Activated CD4-positive, alpha-beta T cell treated with anti-CD3 and anti-CD28 coated beads for 24 hours (primary cell): ENCODE data around the gene TEX55.
"Not testable (repeated sequence)": the region's sequence is repeated elsewhere in the genome, so short reads cannot be mapped to it uniquely, and the experiment has no call there.

Experiments used
- DNase-seq, 2 donors: peaks; one replicate each; pipeline ENCODE4 v3.0.0-alpha.2; 2020; ENCODE audit warnings: low read depth in 2 of 2

Gene TEX55

GRCh38 chr3:119160815-119161214 lies 14.8 kb downstream of the TEX55 start:
- DNase-seq = no peak

DNA sequence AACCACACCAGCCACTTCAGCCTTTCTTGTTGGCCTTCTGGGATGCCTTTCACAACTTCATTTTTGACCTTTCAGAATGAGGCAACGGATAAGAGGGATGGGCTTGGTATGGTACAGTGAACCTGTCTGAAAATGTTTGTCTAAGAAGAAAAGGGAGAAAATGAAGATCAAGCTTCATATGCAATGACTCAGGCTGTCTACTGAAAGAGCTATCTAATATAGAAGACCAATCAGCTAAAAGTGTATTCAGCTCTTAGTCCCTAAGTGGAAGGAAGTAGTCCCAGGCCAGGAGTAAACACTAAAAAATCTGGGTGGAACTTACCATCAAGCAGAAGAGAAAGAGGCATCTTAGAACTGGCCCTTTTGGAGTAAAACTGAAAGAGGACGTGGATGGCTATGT lies 15.3 kb downstream of the TEX55 start:
- DNase-seq = no peak

GRCh38 chr3:119164745-119165144 lies 18.8 kb downstream of the TEX55 start:
- DNase-seq = not testable (repeated sequence)

DNA sequence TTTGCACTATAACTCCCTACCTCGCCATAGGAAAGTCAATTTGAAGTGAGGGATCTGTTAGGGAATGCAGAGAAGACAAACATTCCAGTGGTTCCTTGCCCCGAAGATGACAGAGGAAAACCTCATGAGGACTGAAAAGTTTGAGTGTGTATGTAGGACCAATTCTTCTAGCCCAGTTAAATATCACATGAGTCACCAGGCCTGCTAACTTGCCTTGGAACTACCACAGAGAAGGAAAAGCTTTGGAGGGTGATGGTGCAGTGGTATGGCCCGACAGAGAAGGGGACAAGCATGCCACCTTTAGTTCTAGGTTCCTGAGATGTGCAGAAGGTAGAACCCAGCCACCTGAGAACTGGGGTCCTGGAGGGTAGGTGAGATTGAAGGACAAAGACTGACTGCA lies 24.9 kb downstream of the TEX55 start:
- no peak for DNase-seq

DNA sequence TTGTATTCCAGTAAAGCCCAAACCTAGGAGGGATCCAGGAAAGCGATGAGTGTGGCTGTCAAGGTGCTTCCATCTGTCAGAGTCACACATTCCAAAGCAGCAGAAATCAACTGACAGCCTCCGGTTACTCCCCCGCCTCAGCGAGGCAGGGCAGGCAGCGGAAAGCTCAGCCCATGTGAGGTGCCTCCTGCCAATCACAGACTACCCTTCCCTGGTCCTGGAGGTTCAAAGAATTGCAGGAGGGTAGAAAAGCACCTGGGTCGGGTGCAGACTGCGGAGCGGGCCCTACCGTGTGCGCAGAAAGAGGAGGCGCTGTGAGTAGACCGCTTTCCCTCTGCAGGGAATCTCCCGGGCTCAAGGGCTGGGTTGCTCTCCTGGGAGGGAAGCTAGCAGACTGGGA lies 27.4 kb downstream of the TEX55 start, which contains the start of gene UPK1B:
Gene UPK1B, plus strand, starts transcription at position 274 of the 400 bp plus-strand sequence. CDS start 13,144 bp downstream, outside the sequence.
- DNase-seq = no peak

DNA sequence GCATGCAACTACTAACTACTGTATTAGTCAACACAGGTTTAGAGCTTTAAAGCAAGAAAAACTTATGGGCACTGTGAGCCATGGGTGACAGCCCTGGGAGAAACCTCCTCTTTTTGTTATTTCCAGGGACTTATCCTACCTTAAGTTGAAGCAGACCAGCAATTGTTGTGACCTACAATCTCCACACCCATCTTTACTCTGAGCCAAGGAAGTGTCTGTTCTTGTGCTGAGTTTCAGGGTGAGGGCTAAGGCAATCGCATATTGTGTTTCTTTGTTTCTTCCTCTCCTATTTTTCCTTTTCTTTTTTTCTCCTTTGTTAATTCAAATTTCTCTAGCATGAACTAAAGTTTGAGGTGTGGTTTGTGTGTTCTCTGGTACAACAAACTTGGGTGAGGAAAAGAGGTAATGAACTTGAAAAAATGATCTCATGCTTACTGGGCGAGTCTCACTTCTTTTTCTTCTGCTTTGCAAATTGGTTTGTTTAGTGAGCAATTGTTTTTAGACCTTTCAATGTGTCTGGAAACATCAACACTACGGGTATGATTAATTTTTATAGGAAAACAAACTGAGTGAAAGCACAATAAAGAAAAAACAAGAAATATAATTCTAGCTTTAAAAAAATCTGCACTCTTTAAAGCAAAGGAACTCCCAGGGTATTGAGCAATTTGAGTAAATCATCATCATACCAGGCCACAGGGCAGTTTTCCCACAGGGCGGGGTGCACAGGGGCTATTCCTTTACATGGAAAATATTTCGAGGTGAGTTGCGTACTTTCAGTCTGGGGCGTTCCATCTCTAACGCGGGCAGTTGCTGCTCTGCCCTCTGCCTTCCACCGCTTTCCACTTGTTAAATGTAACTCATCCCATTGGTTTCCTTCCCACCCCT lies 30.1 kb downstream of the TEX55 start:
- DNase-seq = no peak

- no peak for DNase-seq
These were observed 30.8 kb downstream of the TEX55 start for GRCh38 chr3:119176778-119177177.

DNA sequence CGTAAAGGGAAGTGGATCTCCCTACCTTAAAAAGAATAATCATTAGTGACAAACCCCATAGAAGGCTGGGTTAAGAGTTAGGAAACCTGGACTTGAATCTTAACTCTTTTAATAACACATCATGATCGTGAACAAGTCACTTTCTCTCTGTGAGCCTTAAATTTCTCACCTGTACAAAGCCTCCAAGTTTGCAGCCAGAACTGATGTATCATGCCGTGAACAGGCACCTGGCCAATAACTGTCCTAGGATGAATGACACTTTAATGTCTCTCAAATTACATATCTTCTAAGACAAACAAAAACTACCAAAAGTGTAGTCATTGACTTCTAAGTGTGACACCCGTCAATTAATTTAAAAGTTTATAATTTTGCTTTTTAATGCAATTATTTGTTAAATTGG lies 31.4 kb downstream of the TEX55 start:
- no peak for DNase-seq

- no peak for DNase-seq
These were observed 35.8 kb downstream of the TEX55 start for GRCh38 chr3:119181765-119182164.

DNA sequence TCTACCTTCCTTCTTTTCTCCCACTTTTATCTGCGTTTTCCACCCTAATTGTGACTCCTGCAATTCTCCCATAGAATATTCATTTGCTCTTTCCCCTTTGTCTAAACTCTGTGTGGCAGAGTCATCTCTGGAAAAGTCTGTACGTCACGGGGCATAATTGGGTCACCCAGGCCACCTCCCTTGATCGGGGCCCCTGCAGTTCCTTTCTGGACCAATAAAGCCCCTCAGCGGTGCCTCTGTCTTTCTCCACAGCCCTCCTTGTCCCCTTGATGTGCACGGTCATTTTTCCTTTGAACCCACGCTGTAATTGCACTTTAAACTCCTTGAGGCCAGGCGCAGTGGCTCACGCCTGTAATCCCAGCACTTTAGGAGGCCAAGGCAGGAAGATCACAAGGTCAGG lies 38.1 kb downstream of the TEX55 start:
- no peak for DNase-seq

- DNase-seq = no peak
These were observed 39.0 kb downstream of the TEX55 start for GRCh38 chr3:119184796-119185570.

DNA sequence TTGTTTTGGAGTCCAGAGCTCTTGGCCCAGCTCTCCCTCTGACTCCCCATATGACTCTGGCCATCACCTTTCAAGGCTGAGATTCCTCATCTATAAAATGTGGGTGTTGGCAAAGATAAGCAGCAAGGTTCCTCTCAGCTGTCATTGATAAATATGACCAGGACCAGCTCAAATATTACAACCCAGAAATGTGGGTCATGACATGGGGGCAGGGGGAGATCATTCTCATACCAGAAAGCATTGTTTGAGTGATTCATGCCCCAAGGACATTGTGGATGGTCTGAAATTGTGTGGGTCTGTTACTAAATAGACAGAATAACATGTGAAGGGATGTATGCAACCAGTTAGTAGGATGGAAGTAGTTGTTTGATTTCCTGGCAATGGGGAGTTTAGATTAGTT lies 41.3 kb downstream of the TEX55 start:
- DNase-seq = no peak

GRCh38 chr3:119191800-119192199 lies 45.8 kb downstream of the TEX55 start:
- no peak for DNase-seq

- no peak for DNase-seq
These were observed 48.5 kb downstream of the TEX55 start for GRCh38 chr3:119194237-119195150.

- no peak for DNase-seq
These were observed 49.1 kb downstream of the TEX55 start for GRCh38 chr3:119195151-119195476.

DNA sequence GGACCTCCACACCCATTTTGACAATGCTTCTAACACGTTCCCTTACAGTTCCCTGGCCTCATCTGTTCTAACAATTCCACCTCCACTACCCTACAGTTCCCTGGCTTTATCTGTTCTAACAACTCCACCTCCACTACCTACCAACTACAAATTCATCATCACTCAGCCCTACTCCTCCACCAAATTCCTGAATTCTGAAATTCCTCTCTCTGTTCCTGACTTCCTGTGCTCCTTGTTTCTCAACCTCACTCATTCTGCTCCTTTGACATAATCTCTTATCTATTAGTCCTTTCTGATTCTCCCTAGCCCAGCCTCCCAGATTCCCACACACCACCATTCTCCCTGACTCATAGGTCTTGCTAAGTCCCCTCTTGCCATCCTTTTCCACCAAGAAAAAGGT lies 49.9 kb downstream of the TEX55 start:
- no peak for DNase-seq
